NCI-H2196 (cell line): ENCODE measurements around the gene TBRG4.
"Not testable (repeated sequence)": the region's sequence is repeated elsewhere in the genome, so short reads cannot be mapped to it uniquely, and the experiment has no call there.

Experiments used
- DNase-seq: peaks from one replicate; lab custom pipeline; 2025; ENCODE audit not compliant: unreplicated experiment; lab: John Stamatoyannopoulos, UW

Gene TBRG4

DNA sequence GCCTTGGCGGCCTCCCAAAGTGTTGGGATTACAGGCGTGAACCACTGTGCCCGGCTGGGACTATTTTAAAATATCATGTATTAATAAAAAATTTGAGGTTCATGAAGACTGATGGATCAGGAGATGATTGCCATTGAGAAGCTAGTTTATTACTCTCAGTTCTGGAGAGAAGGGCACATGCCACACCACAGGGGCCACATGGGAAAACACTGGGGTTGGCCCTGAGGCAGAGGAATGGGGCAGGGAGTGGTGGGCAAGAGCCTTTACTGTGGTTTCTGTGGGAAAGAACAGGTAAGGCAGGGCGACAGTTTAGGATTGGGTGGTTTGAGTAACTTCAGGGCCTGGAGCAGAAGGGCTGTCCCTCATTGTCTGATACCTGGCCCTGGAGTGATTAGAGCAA is 6.8 kb upstream of the TBRG4 start:
- DNase-seq: no peak

DNA sequence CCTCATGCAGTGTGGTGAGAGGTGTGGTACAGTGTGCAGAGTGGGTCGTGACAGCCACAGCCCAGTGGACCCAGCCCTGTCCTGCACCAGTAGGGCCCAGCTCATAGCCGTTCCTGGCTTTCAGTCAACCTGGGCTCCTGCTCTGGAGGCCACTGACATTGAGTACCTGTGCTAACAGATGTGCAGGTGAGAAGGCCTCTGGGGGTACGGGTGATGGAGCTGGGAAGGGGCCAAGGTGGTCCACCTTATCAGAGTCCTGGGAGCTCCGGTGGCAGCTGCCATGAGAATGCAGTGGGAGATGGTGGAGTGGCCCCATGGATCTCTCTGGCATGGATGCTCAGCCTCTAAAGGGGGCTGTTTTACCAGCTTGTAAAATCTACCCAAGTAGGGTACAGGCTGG is 6.1 kb upstream of the TBRG4 start:
- DNase-seq: no peak

DNA sequence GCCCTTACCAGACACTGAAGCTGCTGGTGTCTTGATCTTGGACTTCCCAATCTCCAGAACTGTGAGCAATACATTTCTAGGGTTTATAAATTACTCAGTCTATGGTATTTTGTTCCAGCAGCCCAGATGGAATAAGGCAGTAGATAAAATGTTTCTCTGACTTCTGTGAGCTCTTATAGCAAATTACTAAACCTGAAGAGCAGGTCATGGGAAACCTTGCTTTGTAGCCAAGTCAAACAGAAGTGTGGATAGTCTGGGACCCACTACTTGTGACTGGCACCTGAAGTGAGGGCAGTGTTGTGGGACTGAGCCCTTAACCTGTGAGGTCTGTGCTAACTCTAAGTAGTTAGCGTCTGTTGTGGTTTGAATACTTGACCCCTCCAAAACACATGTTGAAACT is 4.6 kb upstream of the TBRG4 start:
- DNase-seq: no peak

DNA sequence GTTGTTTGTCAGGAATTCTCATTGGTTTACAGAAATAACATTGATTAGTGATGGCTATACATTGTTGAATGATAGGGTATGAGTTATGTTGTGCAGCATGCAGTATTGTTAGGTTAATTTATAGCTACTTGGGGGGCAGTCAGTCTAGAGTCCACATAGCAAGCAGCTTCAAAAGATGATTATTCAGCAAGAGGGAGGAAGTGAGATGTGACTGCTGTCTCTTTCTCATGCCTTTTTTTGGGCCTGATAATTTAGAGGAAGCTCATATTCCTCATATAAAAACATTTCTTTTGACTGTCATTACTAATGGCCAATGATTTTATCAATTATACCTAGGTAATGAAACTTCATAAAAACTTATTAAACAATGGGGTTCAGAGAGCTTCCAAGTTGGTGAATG is 3.4 kb upstream of the TBRG4 start:
- DNase-seq: no peak

DNA sequence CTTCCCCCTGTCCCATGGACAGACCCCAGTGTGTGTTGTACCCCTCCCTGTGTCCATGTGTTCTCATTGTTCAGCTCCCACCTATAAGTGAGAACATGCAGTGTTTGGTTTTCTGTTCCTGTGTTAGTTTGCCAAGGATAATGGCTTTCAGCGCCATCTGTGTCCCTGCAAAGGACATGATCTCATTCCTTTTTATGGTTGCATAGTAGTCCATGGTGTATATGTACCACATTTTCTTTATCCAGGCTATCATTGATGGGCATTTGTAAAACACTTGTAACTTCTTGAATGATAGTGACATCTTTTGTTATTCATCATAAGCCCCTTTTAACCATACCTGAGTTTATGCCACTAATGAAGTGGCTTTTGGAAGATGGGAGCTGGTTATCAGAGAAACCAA is 2.8 kb upstream of the TBRG4 start:
- DNase-seq: not testable (repeated sequence)

DNA sequence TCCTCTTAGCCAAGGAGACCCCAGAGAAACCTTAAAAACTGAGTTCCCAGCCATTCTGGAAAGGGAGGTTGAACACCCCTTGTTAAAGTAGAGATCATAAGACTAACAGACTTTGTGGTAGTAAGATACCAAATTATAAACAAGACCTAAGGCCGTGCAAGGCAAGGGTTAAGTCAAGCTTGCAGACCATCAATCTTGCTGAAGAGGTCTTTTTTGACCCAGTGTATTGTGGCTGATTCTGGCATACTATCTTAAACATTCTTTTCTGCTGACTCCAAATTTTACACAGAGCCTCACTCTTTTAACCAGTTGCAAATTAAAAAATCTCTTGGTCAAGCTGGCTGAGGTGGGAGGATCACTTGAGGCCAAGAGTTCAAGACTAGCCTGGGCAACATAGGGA is 1.2 kb upstream of the TBRG4 start:
- DNase-seq: no peak

DNA sequence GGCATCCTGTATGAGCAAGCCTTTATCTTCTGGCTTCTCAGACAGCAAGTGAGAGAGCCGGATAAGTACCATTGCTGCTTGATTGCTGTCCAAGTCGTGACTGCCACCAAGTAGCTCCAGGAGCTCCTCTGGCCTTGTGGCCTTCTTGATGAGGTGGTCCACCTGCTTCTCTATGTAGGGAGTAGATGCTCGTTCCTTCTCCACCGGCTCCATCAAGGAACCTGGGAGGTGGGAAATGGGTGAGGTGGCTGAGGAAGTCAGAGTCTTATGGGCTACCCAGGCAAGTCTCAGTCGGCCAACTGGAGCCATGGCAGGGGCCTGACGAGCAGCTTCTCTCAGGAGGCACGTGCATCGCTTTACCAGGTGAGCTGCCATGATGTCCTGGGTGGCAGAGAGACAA is 2.6 kb downstream of the TBRG4 start:
- no peak for DNase-seq

DNA sequence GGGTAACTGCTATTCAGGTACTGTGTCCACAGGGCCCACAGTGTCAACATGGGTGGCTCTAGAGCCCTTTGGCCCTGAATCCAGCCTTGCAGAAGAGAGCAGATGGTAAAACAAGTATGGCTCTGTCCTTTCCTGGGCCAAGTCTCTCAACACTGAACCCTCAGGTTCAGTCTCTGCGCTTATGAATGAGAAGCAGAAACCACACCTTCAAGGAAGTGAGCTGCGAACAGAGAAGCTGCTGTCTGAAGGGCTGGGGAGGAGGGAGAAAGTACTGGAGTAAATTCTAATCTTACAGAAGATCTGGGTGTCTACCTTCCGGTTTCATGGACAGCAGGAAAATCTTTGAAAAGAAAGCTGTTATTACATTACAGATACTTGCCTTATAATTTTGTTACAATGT is 4.1 kb downstream of the TBRG4 start:
- no peak for DNase-seq

DNA sequence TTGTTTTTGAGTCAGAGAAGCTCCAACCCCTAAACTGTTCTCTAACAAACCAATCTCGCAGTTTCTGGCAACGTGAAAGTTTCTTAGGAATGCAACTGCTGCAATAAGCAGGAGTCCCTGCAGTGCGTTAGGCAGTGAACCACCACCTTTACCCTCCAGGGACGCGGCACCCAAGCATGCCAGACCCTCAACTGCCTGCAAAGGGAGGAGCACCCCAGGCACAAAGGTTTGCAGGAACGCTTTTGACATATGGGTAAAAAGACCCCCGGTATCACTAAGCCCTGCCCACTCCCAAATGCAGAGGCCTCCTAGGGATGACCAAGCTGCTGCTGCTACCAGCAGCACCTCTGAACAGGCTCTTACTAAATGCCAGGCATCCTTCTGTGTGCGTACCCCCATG is 4.7 kb downstream of the TBRG4 start:
- no peak for DNase-seq

DNA sequence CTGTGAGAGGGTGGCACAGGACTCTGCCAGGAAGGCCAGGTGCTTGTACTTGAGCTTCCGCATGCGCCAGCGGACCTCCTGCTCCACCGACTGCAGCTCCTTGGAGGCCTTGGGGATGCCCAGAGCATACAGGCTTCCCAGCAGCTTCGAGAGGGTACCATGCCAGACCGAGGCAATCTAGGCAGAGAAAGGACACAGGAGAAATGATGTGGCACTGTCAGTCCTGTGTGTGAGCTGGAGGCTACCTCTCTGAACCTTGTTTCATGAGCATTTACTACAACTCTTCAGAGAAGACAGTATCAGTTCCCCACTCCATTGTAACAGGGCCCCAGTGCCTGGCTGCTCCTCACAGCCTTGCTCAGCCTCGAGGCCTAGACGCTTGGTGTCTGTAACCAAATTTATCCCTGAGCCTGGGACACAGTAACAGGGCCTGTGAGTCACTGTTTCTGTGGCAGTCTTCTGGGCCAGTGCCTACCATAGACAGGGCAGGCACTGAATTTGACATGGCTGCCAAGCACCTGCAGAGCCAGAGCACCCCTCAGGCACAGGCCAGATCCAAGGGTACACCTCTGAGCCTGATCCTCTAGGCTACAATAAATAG is 5.8 kb downstream of the TBRG4 start:
- no peak for DNase-seq

DNA sequence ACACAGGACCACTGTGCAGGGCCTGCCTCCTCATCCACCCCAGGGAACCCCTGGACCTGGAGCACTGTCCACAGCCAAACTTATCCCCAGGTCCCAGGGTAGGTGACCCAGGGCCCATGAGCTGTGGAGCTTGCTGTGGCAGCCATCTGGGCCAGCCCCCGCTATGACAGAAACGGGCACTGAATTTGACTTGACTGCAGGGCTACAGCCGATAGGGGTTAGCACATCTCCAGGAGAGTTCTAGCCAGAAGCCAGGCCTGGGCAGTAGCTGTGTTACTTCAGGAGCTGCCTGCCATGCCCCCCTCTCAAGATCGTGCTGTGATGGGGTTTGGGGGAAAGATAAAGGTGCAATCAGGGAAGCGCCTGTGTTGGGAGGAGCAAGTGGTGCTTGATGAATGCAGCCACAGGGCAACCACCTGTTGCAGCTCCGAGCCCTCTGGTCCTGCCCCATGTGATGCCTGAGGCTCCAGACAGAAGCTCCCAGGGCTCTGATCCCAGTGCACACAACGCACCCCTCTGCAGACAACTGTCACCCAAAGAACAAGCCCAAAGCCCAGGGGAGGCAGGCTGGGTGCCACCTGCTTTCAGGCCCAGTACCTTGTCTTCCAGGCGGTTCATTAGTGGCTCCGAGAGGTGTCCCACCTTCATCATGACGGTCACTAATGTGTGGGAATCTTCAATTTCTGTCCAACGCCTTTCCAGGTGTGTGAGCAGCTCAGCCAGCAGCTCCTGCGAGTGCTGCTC is 6.5 kb downstream of the TBRG4 start:
- no peak for DNase-seq

DNA sequence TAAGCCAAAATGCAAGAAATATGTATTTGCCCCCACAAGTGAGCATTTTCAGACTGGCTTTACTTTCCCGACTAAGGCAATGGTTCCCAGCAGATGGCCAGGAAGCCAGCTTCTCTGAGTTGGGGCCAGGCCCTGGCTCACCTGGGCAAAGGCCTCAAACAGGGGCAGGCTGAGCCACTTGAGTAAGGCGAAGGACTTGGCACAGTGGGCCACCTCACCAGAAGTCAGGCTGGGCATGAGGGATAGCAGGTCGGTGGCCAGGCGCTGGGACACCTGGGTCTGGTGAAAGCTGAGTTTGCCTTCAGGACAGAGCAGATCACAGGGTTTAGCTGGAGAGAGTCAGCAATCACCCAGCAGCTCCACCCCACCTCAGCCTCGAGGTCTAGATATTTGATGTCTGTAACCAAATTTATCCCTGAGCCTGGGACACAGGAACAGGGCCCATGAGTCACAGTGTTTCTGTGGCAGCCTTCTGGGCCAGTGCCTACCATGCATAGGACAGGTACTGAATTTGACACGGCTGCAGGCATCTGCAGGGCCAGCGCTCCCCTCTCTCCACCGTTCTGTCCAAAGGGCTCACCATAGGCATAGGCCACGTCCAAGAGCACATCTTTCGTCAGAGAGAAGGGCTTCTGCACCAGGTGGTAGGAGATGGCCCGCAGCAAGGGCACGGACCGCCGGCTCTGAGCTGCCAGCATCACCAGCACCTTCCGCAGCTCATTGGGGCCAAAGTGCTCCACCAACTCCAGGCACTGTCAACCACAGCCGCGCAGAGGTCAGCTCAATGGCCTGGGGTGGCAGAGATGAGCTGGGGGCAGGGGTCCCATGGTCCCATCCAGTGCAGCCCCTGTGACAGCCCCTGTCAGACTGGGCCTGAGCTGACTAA is 7.3 kb downstream of the TBRG4 start:
- no peak for DNase-seq

DNA sequence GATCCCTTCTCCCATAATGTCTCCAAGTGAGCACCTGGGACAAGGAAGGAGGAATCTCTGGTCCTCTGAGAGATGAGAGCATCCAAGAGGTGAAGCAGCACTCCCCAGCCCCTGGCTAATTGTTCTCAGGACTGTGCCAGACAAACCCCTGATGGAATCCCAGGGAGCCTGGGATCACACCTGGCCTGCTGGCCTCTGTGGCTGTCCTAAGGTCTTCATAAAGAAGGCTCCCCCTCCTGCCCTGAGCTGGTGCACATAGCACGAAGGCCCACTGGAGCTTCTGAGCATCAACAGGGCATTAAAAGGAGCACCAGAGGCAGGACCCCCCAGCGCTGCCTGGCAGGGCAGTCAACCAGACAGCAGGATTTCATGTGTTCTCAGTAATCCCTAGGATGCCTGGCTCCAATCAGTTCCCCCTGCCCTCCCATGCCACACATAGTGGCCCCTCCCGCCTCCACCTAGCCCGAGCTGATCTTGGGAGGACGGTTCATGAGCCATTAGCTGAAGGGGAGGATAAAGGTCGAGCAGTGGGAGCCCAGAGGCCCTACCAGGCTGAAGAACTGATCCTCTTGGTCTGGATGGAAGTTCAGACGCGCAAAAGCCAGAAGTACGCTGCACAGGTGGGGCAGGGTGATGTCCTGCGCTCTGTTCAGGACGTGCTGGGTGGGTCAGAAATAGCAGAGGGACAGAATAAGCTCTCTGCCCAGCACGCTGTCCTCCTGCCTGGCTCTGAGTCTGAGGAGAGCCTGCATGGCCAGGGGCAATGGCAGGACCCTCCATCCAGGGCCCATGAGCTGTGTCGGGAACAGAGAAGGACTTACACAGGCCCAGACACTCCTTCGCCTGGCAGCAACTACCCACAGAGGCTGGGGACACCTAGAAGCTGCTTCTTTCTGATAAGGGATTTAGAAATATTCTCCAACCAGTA is 8.4 kb downstream of the TBRG4 start:
- no peak for DNase-seq

DNA sequence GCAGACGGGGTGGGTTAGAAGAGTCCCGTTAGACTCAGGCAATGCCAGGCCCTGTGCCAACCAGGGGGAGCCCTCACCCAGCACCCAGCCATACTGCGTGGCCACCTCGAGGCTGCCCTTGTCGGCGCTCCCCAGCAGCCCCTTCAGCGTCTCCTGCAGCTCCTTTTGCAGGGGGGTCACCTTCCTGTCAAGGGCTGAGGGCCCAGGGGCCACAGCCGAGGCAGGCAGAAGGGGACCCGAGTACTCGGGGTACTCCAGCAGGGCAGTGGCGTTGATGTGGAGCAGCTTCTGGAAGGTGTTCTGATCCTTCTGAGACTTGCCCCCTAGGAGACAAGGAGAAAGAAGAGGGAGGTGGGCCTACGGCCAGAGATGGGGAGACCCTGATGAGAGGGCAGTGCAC is 9.7 kb downstream of the TBRG4 start:
- no peak for DNase-seq

DNA sequence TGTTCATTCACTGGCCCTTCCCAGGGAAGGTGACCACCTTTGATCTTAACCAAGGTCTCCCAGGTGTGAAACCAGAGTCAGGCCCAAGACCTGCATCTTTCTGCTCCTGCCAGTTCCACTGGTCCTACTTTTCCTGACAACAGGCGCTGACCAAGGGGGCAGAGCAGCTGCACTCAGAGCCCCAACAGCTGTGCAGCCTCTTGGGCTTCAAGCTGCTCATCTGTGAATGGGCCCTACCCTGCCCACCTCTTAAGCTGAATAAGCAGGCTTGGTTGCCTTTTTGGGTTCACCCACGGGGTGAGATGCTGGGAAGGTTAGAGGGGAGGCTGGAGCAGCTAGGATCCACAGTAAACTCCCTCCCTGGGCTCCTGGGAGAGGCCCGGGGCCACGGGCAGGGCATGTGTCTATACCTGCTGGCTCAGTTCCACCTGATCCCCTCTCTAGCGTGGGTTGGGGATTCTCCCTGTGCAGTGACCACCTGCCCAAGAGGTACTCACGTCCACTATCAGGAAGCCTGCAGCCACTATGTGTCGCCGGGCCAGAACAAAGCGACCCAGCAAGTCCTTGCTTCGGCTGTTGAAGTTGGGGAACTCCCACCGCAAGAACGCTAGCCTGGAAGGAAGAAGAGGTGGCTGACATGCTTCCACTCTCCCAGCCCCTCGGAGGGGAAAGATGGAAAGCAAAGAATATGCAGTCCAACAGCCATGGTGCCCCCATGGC is 10.6 kb downstream of the TBRG4 start:
- DNase-seq: no peak

DNA sequence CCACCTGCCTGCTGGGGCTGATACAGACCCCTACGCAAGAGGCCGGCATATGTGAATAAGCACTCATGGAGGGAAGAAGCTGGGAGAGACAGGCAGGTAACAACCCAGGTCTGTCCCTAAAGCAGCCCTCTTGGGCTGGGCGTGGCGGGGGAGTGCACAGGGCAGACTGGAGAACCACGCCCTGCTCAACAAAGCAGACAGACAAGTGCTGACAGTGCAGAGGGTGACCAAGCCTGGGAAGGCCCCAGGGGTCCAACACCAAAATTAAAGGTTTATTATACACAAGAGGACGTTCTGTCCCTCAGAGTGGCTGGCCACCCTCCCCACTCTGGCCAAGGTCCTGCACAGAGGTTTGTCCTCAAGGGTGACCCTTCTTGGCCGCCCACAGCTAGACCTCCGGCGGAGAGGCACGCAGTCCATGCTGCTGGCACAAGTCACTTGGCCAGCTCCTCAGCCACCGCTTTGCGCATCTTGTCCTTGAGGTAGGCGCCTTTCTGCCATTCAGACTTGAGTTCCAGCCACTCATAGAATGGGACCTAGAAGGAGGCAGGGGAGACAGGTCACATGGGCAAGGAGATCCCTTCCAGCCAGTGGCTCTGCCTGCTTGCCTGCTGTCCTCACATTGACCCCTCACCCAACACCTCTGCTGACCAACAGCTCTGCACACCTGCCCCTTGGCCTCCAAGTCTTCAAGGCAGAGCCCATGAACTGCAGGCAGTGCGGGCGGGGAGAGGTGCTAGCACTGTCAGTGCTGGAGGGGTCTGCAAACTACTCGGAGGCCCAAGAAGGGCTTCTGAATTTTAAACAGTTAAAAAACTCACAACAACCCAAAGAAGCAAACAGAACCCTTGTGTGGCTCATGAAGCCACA is 11.4 kb downstream of the TBRG4 start:
- no peak for DNase-seq

DNA sequence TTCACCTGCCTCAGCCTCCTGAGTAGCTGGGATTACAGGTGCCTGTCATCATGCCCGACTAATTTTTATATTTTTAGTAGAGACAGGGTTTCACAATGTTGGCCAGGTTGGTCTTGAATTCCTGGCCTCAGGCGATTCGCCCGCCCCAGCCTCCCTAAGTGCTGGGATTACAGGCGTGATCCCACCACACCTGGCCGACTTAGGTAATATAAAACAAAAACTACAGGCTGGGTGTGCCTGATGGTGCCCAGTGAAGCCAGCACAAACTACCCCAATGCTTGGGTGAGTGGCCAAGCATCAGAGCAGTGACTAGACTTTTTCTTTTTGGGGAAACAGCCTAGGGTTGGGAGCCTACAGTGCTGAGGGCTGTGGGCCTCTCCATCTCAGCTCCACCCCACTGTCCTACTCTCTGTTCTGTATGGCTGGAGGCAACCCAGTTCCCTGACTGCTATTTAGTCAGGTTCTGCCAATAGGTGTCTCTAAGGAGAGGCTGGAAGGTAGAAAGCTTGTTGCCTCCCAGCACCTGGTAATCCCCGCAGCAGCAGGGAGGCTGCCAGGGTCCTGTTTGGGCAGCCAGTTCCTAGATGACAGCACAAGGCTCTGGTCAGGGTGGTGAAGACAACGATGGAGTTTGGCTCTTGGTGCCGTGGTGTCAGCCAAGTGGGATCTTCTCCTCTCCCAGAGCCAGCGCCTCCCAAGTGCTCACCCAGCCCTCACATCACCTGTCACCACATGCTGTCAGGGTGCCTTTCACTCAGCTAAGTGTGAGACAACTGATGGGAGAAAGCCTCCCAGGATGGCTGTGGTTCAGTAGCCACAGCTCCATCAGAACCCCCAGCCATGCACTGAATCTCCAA is 12.3 kb downstream of the TBRG4 start:
- DNase-seq: no peak

DNA sequence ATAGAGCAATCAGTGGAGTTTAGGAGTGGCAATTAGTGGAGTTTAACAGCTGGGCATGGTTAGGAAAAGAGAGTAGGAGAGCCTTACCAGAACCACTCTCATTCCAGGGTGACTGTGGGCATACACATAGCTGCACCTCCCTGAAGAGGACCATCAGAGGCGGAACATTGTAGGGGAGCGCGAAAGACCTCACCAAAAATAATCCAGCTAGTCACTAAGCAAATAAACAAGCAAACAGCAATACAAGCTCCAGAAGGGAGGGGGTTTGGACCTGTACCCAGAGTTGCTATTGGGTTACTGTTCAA is 18.6 kb downstream of the TBRG4 start:
- DNase-seq: no peak
